Hepatocyte (in vitro differentiated cells): ENCODE data around the gene ZC3H10. TPM values are rescaled to one million over a fixed set of nuclear protein-coding genes. Genes with fewer than 3 reads are reported as not detected.

Experiments
- DNase-seq: peaks from one replicate; pipeline ENCODE4 v3.0.0-alpha.2; 2016; ENCODE audit warnings: low spot score
- H2AFZ ChIP-seq: fragments of 200-600 bp; sonication (generic); 2 replicates; pipeline ENCODE4 v1.6.0; 2016; ENCODE audit warnings: antibody characterized with exemption, mild to moderate bottlenecking
- H3K27ac ChIP-seq: fragments of 200-600 bp; sonication (generic); 2 replicates; pipeline ENCODE4 v1.5.1; 2016; ENCODE audit warnings: mild to moderate bottlenecking
- H3K27me3 ChIP-seq: fragments of 200-600 bp; sonication (generic); 2 replicates; pipeline ENCODE4 v1.6.1; 2016
- H3K36me3 ChIP-seq: fragments of 200-600 bp; sonication (generic); replicated peaks from 2 replicates; pipeline ENCODE4 v1.5.1; 2016; ENCODE audit warnings: low read depth; ENCODE audit not compliant: insufficient read depth
- H3K4me1 ChIP-seq: fragments of 200-600 bp; sonication (generic); 2 replicates; pipeline ENCODE4 v1.5.1; 2016; ENCODE audit warnings: mild to moderate bottlenecking, moderate library complexity; ENCODE audit not compliant: insufficient read depth
- H3K4me2 ChIP-seq: fragments of 200-600 bp; sonication (generic); 2 replicates; pipeline ENCODE4 v1.6.0; 2016
- H3K4me3 ChIP-seq: fragments of 200-600 bp; sonication (generic); 2 replicates; pipeline ENCODE4 v1.5.1; 2016; ENCODE audit warnings: mild to moderate bottlenecking
- H3K79me2 ChIP-seq: fragments of 200-600 bp; sonication (generic); 2 replicates; pipeline ENCODE4 v1.6.0; 2017; ENCODE audit warnings: mild to moderate bottlenecking
- H3K9me2 ChIP-seq: fragments of 200-600 bp; sonication (generic); replicated peaks from 2 replicates; pipeline ENCODE4 v1.6.0; 2017; ENCODE audit warnings: mild to moderate bottlenecking; ENCODE audit not compliant: insufficient read depth
- H3K9me3 ChIP-seq: fragments of 200-600 bp; sonication (generic); 2 replicates; pipeline ENCODE4 v1.5.1; 2016; ENCODE audit warnings: low read depth, mild to moderate bottlenecking
- H4K20me1 ChIP-seq: fragments of 200-600 bp; sonication (generic); 2 replicates; pipeline ENCODE4 v1.6.0; 2016; ENCODE audit warnings: mild to moderate bottlenecking; ENCODE audit not compliant: insufficient read depth, poor library complexity, severe bottlenecking
- CTCF ChIP-seq: fragments of 200-600 bp; sonication (generic); IDR thresholded peaks from 2 replicates; pipeline ENCODE4 v1.5.1; 2016; ENCODE audit warnings: antibody characterized with exemption, mild to moderate bottlenecking; ENCODE audit not compliant: poor library complexity
- EZH2 ChIP-seq: fragments of 200-600 bp; sonication (generic); IDR thresholded peaks from 2 replicates; pipeline ENCODE4 v1.6.1; 2016; ENCODE audit warnings: antibody characterized with exemption, mild to moderate bottlenecking, borderline replicate concordance
- EZH2phosphoT487 ChIP-seq: fragments of 200-600 bp; sonication (generic); IDR thresholded peaks from one replicate; pipeline ENCODE4 v1.6.1; 2018; ENCODE audit warnings: antibody characterized with exemption, mild to moderate bottlenecking, low read depth, moderate library complexity; ENCODE audit not compliant: unreplicated experiment, severe bottlenecking
- whole genome bisulfite sequencing: methylation state at CpG from one replicate; pipeline ENCODE4 v1.1.6; 2016; ENCODE audit warnings: low lambda C conversion rate; ENCODE audit errors: missing lambda C conversion rate; 5-methylcytosine and 5-hydroxymethylcytosine counted together
- polyA plus RNA-seq: library from polyadenylated mRNA; unstranded; fragments of >200 nt; fragmentation: Nextera tagmentation; extraction: Ambion mirVana; gene quantifications from 2 replicates; pipeline ENCODE4 v1.2.1, GENCODE V29; 2016
- total RNA-seq: library from RNA; depleted of rRNA; stranded (reverse); fragments of >200 nt; gene quantifications from 2 replicates; pipeline ENCODE4 v1.2.3, GENCODE V29; 2014

ZC3H10 gene
- total and polyA plus RNA-seq, 2 experiments from 2014 or later, result 5.7 to 9.0 TPM

- H4K20me1 ChIP-seq, result no peaks in the 10 kb centered on the region
- peak overlapping the region; percentile 86 for H3K4me2 ChIP-seq
- no peak for DNase-seq
- no peaks in the 10 kb centered on the region for H3K36me3 ChIP-seq
- H3K9me3 ChIP-seq, result no peaks in the 10 kb centered on the region
- no peaks in the 10 kb centered on the region for H3K9me2 ChIP-seq
- H3K27ac ChIP-seq, result peak overlapping the region; percentile 99
- H3K4me3 ChIP-seq, result no peak overlapping the region
- H2AFZ ChIP-seq, result peak overlapping the region; percentile 82
- 100% methylated on average over 1 of the region's 1 CpG for WGBS
- peaks cover 16% of the 10 kb centered on the region for H3K79me2 ChIP-seq
- H3K27me3 ChIP-seq, result no peaks in the 10 kb centered on the region
- no peak for TF ChIP-seq CTCF
- TF ChIP-seq EZH2phosphoT487, result no peak
- TF ChIP-seq EZH2, result no peak
- H3K4me1 ChIP-seq, result no peaks in the 10 kb centered on the region
Observed at GRCh38 chr12:56078427-56078826, 39.6 kb upstream of the ZC3H10 start.

- TF ChIP-seq CTCF, result peak; percentile 60
- no peak for TF ChIP-seq EZH2phosphoT487
- 2% methylated on average over 45 of the region's 50 CpGs for WGBS
- no peaks in the 10 kb centered on the region for H3K9me2 ChIP-seq
- H3K36me3 ChIP-seq, result no peaks in the 10 kb centered on the region
- no peaks in the 10 kb centered on the region for H4K20me1 ChIP-seq
- H3K9me3 ChIP-seq, result no peaks in the 10 kb centered on the region
- H3K4me1 ChIP-seq, result no peaks in the 10 kb centered on the region
- H2AFZ ChIP-seq, result peak overlapping the region; percentile 82
- H3K27ac ChIP-seq, result peak overlapping the region; percentile 99
- peak overlapping the region; percentile 52 for H3K4me3 ChIP-seq
- peak; percentile 93 for DNase-seq
- H3K27me3 ChIP-seq, result no peaks in the 10 kb centered on the region
- H3K79me2 ChIP-seq, result peaks cover 23% of the 10 kb centered on the region
- H3K4me2 ChIP-seq, result peak overlapping the region; percentile 86
Observed at GRCh38 chr12:56078931-56079722, 38.9 kb upstream of the ZC3H10 start.

GRCh38 chr12:56079723-56080555 lies 38.1 kb upstream of the ZC3H10 start, which contains the start of gene ERBB3:
Gene ERBB3 (plus strand): TSS chr12:56080165. CDS start chr12:56080301, 136 bp downstream.
- TF ChIP-seq CTCF (no peak), EZH2phosphoT487 (no peak), EZH2 (no peak)
- Histone ChIP-seq H3K27me3 (no peaks in the 10 kb centered on the region), H2AFZ (peak within 1 kb of the TSS; percentile 82), H3K4me2 (peak within 1 kb of the TSS; percentile 86), H3K4me1 (no peaks in the 10 kb centered on the region), H3K9me2 (no peaks in the 10 kb centered on the region), H3K79me2 (peaks cover 30% of the 10 kb centered on the region), H3K27ac (peak within 1 kb of the TSS; percentile 99), H3K4me3 (peak within 1 kb of the TSS; percentile 52), H4K20me1 (no peaks in the 10 kb centered on the region), H3K36me3 (no peaks in the 10 kb centered on the region), H3K9me3 (no peaks in the 10 kb centered on the region)
- peak; percentile 94 for DNase-seq
- WGBS, result under 1% methylated on average over 43 of the region's 59 CpGs
